ENCODE data around the gene ANO7.

Gene ANO7

DNA sequence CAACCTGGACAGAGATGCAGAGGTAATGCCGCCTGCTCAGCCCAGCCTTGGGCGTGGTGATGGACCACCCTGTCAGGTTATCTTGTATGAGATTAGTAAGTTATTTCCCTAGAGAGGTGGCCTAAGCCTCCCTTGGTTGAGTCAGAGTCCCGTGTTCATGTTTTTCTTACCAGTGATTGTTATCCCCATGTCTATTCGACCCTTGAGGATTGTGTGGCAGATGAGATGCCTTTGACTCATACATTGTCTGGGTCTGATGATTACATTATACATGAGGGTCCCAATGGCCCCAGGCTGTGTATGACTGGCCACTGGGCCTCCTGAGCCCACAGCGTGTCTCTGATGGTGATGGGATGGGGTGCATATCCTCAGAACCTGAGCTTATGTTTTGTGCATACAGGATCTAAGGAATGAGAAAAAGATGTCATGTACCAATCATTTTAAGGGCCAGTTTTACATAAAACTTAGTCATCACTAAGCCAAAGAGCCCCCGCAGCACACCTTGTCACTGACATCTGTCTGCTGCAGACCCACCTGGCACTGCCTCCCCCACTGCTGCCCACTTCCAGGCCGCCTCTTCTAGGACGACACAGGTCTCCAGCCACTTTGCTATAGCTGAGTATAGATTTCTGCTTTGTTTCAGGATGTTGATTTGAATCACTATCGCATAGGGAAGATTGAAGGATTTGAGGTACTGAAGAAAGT lies 30.5 kb upstream of the ANO7 start:
- TF ChIP-seq, protein P1, sequence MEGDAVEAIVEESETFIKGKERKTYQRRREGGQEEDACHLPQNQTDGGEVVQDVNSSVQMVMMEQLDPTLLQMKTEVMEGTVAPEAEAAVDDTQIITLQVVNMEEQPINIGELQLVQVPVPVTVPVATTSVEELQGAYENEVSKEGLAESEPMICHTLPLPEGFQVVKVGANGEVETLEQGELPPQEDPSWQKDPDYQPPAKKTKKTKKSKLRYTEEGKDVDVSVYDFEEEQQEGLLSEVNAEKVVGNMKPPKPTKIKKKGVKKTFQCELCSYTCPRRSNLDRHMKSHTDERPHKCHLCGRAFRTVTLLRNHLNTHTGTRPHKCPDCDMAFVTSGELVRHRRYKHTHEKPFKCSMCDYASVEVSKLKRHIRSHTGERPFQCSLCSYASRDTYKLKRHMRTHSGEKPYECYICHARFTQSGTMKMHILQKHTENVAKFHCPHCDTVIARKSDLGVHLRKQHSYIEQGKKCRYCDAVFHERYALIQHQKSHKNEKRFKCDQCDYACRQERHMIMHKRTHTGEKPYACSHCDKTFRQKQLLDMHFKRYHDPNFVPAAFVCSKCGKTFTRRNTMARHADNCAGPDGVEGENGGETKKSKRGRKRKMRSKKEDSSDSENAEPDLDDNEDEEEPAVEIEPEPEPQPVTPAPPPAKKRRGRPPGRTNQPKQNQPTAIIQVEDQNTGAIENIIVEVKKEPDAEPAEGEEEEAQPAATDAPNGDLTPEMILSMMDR (IDR thresholded peaks at IDR 0.05; ENCODE audit: low read depth, low read length): no peak
- no peak overlapping the region for H3K4me3 ChIP-seq (ENCODE audit: low read depth, low read length)
- in situ Hi-C loops (cut with HindIII; ENCODE audit: low sequenced_read_pairs): no loop called here
- DNase-seq (ENCODE audit: low read depth, low spot score): peak; percentile 23

DNA sequence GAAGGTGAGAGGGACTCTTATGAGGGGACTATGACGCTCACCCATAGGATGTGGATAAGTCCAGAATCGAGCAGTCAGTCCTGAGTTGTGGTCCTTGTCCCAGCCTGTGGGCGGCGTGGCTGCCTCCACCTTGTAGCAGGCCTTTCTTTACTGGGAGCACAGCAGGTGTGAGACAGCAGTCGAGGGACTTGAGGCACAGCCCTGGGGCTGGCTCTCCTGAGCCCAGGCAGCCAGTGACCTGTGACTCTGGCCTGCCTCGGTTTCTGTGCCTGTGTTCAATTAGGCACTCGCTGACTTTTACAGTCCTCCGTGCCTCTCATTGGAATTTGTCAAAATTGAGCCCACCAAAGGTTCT lies 30.0 kb upstream of the ANO7 start:
- in situ Hi-C loops (cut with HindIII; ENCODE audit: low sequenced_read_pairs): no loop called here
- TF ChIP-seq, protein P1 (IDR thresholded peaks at IDR 0.05; ENCODE audit: low read depth, low read length): no peak
- no peak for DNase-seq (ENCODE audit: low read depth, low spot score)
- no peak overlapping the region for H3K4me3 ChIP-seq (ENCODE audit: low read depth, low read length)

DNA sequence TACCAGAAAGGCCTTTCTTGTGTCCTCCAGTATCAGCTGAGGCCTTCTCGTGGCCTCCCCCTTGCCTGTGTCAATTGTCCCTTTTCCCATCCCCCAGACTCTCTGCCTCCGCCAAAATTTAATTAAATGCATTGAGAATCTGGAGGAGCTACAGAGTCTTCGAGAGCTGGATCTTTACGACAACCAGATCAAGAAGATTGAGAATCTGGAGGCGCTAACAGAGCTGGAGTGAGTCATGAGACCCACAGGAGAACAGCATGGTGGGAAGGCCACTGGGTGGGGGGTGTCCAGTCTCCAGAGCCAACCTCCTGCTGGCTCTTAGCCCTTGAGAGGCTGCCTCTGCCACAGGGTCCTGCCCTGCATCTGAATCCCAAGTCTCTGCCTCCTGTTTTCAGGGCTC lies 29.4 kb upstream of the ANO7 start:
- in situ Hi-C loops (cut with HindIII; ENCODE audit: low sequenced_read_pairs): no loop called here
- H3K4me3 ChIP-seq (ENCODE audit: low read depth, low read length): no peak overlapping the region
- DNase-seq (ENCODE audit: low read depth, low spot score): no peak
- TF ChIP-seq, protein P1 (IDR thresholded peaks at IDR 0.05; ENCODE audit: low read depth, low read length): no peak

DNA sequence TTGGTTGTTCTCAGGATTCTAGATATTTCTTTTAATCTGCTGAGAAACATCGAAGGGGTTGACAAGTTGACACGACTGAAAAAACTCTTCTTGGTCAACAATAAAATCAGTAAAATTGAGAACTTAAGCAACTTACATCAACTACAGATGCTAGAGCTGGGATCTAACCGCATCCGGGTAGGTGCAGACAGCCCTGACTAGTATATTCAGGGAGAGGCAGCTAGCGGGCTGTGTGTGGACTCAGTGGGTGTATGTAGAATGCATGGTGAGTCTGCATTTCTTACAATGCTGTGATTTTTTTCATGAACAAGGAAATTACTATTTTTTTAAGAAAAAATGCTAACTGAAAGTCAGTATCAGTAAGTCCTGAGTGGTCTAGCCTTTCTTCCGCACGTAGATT lies 28.2 kb upstream of the ANO7 start:
- no peak overlapping the region for H3K4me3 ChIP-seq (ENCODE audit: low read depth, low read length)
- DNase-seq (ENCODE audit: low read depth, low spot score): no peak
- in situ Hi-C loops (cut with HindIII; ENCODE audit: low sequenced_read_pairs): no loop called here
- TF ChIP-seq, protein P1 (IDR thresholded peaks at IDR 0.05; ENCODE audit: low read depth, low read length): no peak

DNA sequence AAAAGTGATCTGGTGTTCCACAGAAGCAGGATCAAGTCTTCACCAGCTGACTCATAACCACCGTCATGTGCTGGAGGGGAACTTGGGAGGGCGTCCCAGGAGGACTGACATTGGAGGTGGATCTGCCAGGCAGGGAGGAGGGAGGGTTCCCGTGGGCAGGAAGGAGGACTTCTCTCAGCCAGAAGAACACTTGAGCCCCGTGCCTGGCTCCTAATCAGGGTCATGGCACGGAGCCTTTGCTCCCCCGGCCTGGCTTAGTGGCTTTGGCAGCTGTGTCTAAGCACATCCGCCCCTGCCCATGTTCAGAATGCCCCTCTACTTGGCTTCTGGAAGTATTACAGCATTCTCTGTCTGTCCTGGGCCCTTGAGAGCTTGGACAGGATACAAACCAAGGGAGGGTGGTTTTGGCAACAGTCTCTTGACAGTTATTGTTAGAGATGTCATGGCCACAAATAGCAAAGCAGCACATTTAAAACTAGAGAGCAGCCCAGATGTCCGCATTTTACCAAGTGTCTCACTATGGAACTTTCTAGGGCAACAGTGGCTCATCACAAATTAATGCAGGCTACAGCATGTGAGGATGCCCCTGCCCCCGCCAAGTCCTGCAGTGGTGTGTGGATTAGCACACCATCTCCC lies 26.7 kb upstream of the ANO7 start:
- no peak overlapping the region for H3K4me3 ChIP-seq (ENCODE audit: low read depth, low read length)
- DNase-seq (ENCODE audit: low read depth, low spot score): peak; percentile 86
- in situ Hi-C loops (cut with HindIII; ENCODE audit: low sequenced_read_pairs): no loop called here
- TF ChIP-seq, protein P1 (IDR thresholded peaks at IDR 0.05; ENCODE audit: low read depth, low read length): no peak

DNA sequence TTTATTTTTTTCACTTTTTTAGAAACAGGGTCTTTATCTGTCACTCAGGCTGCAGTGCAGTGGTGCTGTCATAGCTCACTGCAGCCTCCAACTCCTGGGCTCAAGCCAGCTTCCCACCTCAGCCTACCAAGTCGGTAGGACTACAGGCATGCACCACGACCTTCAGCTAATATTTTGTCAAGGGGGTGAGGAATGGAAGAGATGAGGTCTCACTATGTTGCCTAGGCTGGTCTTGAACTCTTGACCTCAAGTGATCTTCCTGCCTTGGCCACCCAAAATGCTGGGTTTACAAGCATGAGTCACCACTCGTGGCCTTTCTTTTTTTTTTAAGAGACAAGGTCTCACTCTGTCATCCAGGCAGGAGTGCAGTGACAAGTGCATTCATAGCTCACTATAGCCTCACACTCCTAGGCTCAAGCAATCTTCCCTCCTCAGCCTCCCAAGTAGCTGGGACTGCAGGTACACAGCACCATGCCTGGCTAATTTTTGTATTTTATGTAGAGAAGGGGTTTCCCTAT lies 24.8 kb upstream of the ANO7 start:
- TF ChIP-seq, protein P1 (IDR thresholded peaks at IDR 0.05; ENCODE audit: low read depth, low read length): no peak
- in situ Hi-C loops (cut with HindIII; ENCODE audit: low sequenced_read_pairs): no loop called here
- H3K4me3 ChIP-seq (ENCODE audit: low read depth, low read length): no peak overlapping the region
- no peak for DNase-seq (ENCODE audit: low read depth, low spot score)

All from astrocyte of the spinal cord (primary cell).